Endodermal cell (in vitro differentiated cells): ENCODE measurements around the gene GAS7. TPM values are rescaled to one million over a fixed set of nuclear protein-coding genes. Genes with fewer than 3 reads are reported as not detected.

Experiments
- DNase-seq: peaks from one replicate; pipeline ENCODE4 v3.0.0-alpha.2; 2017
- H3K27ac ChIP-seq: 2 replicates; pipeline ENCODE4 v1.5.1; 2013; ENCODE audit warnings: mild to moderate bottlenecking, low read depth, low read length, moderate library complexity
- H3K27me3 ChIP-seq: 2 replicates; pipeline ENCODE4 v1.6.1; 2013; ENCODE audit warnings: mild to moderate bottlenecking, low read length, moderate library complexity; ENCODE audit not compliant: insufficient read depth, control insufficient read depth, poor library complexity, severe bottlenecking
- H3K36me3 ChIP-seq: 2 replicates; pipeline ENCODE4 v1.7.0; 2013; ENCODE audit warnings: mild to moderate bottlenecking, low read length, moderate library complexity; ENCODE audit not compliant: control insufficient read depth, insufficient read depth
- H3K4me1 ChIP-seq: one replicate; pipeline ENCODE4 v1.7.0; 2013; ENCODE audit warnings: low read length; ENCODE audit not compliant: control insufficient read depth, insufficient read depth
- H3K4me3 ChIP-seq: 2 replicates; pipeline ENCODE4 v1.5.1; 2013; ENCODE audit warnings: mild to moderate bottlenecking, low read length, moderate library complexity
- H3K9ac ChIP-seq: 2 replicates; pipeline ENCODE4 v1.6.1; 2013; ENCODE audit warnings: mild to moderate bottlenecking, low read length, moderate library complexity; ENCODE audit not compliant: poor library complexity, severe bottlenecking; ENCODE audit errors: extremely low read depth
- H3K9me3 ChIP-seq: 2 replicates; pipeline ENCODE4 v1.6.1; 2013; ENCODE audit warnings: mild to moderate bottlenecking, low read length, moderate library complexity; ENCODE audit not compliant: control insufficient read depth
- H3K27ac Mint-ChIP-seq: 2 replicates; pipeline ENCODE4 v1.8.0; 2020; ENCODE audit warnings: mixed read lengths
- H3K27me3 Mint-ChIP-seq: 2 replicates; pipeline ENCODE4 v1.8.0; 2021; ENCODE audit warnings: mild to moderate bottlenecking, mixed read lengths; ENCODE audit not compliant: insufficient read depth
- H3K36me3 Mint-ChIP-seq: 2 replicates; pipeline ENCODE4 v1.8.0; 2020; ENCODE audit warnings: low read depth, mixed read lengths
- H3K4me1 Mint-ChIP-seq: 2 replicates; pipeline ENCODE4 v1.8.0; 2020; ENCODE audit warnings: mixed read lengths
- H3K4me3 Mint-ChIP-seq: 2 replicates; pipeline ENCODE4 v1.8.0; 2020; ENCODE audit warnings: mild to moderate bottlenecking, moderate library complexity, mixed read lengths
- H3K9me3 Mint-ChIP-seq: 2 replicates; pipeline ENCODE4 v1.8.0; 2020; ENCODE audit warnings: mild to moderate bottlenecking, mixed read lengths
- CTCF ChIP-seq: fragments of 200-600 bp; sonication (generic); conservative IDR thresholded peaks from 2 replicates; pipeline ENCODE4 v1.5.0; 2021; ENCODE audit warnings: antibody characterized with exemption, mild to moderate bottlenecking
- WGBS, 2 experiments: methylation state at CpG; one replicate each; pipeline versions ENCODE4 v1.1.5 to v1.1.7; 2013; ENCODE audit warnings: missing lambda C conversion rate in 2 of 2, mixed read lengths in 1 of 2; ENCODE audit not compliant: insufficient coverage in 1 of 2, insufficient read length in 1 of 2; 5-methylcytosine and 5-hydroxymethylcytosine counted together
- total RNA-seq, 2 donors: library from RNA; stranded (reverse); fragmentation: NEBNext Ultra II Directional in 1 of 2; extraction: Animal tissue kit (Norgen Biotek cat#: 25700) in 1 of 2; gene quantifications; 2 replicates in 1 of 2; 3 replicates in 1 of 2; pipeline ENCODE4 v1.2.1, GENCODE V29; 2021

GAS7 gene
- total RNA-seq, 2 donors from 2014 or later, result 8.6 to 14.7 TPM

GRCh38 chr17:10224582-10225195 is 26.3 kb upstream of the GAS7 start:
- Mint-ChIP-seq H3K9me3 (peaks cover 15% of the 10 kb centered on the region), H3K27ac (no peak overlapping the region), H3K27me3 (no peaks in the 10 kb centered on the region), H3K4me1 (no peaks in the 10 kb centered on the region), H3K36me3 (no peaks in the 10 kb centered on the region), H3K4me3 (no peak overlapping the region)
- DNase-seq, result no peak
- no peak overlapping the region for H3K27ac ChIP-seq
- H3K27me3 ChIP-seq, result no peaks in the 10 kb centered on the region
- WGBS, 2 experiments, result 86 to 94% methylated on average over 5 to 8 of the region's 8 CpGs
- H3K36me3 ChIP-seq, result no peaks in the 10 kb centered on the region
- no peak overlapping the region for H3K4me3 ChIP-seq
- peaks cover 5% of the 10 kb centered on the region for H3K9me3 ChIP-seq
- H3K4me1 ChIP-seq, result no peaks in the 10 kb centered on the region
- TF ChIP-seq CTCF, result no peak
- H3K9ac ChIP-seq, result no peak overlapping the region

GRCh38 chr17:10219193-10219592 is 20.8 kb upstream of the GAS7 start:
- H3K27ac ChIP-seq, result no peak overlapping the region
- no peak overlapping the region for H3K27ac Mint-ChIP-seq
- H3K4me1 ChIP-seq, result peaks cover 3% of the 10 kb centered on the region
- no peaks in the 10 kb centered on the region for H3K27me3 Mint-ChIP-seq
- no peaks in the 10 kb centered on the region for H3K36me3 ChIP-seq
- no peak for DNase-seq
- H3K9ac ChIP-seq, result no peak overlapping the region
- TF ChIP-seq CTCF, result no peak
- H3K9me3 Mint-ChIP-seq, result peaks cover 16% of the 10 kb centered on the region
- H3K27me3 ChIP-seq, result no peaks in the 10 kb centered on the region
- H3K9me3 ChIP-seq, result peaks cover 5% of the 10 kb centered on the region
- H3K36me3 Mint-ChIP-seq, result no peaks in the 10 kb centered on the region
- H3K4me3 ChIP-seq, result no peak overlapping the region
- no peak overlapping the region for H3K4me3 Mint-ChIP-seq
- peaks cover 14% of the 10 kb centered on the region for H3K4me1 Mint-ChIP-seq

GRCh38 chr17:10217916-10218315 is 19.5 kb upstream of the GAS7 start:
- no peak for TF ChIP-seq CTCF
- Mint-ChIP-seq H3K4me3 (no peak overlapping the region), H3K9me3 (peaks cover 13% of the 10 kb centered on the region), H3K27ac (no peak overlapping the region), H3K36me3 (no peaks in the 10 kb centered on the region), H3K27me3 (no peaks in the 10 kb centered on the region), H3K4me1 (peaks cover 14% of the 10 kb centered on the region)
- Histone ChIP-seq H3K4me1 (peaks cover 3% of the 10 kb centered on the region), H3K27ac (no peak overlapping the region), H3K27me3 (no peaks in the 10 kb centered on the region), H3K9ac (no peak overlapping the region), H3K4me3 (no peak overlapping the region), H3K9me3 (peaks cover 3% of the 10 kb centered on the region), H3K36me3 (no peaks in the 10 kb centered on the region)
- 87 to 100% methylated on average over 1 of the region's 1 CpG for WGBS, 2 experiments
- DNase-seq, result no peak
